ENCODE data around the gene CISD2.
"Not testable (repeated sequence)": the region's sequence is repeated elsewhere in the genome, so short reads cannot be mapped to it uniquely, and the experiment has no call there.

Gene CISD2

DNA sequence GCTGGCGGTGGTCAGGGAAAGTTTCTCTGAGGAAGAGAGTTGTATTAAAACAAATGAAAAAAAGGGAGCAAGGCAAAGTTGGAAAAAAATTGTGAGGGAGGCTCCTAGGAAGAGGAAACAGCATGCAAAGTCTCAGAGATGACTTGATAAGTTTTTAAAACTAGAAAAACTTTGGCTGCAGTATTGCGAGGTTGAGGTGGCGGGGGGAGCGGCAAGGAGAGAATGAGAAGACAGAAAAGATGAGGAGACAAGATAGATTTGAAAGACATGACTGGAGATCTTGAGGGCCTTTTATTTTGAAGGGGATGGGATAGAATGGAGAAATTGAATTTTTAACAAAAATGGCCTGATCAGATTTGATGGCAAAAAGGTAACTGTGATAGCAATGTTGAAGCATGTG is 36.7 kb upstream of the CISD2 start:
- Histone ChIP-seq H3K9ac (ENCODE audit: low read depth, low read length) (no peak overlapping the region), H3K36me3 (ENCODE audit: insufficient read depth, low read length) (no peaks in the 10 kb centered on the region), H3K9me3 (ENCODE audit: control insufficient read depth, insufficient read depth, low read length) (no peaks in the 10 kb centered on the region), H3K4me1 (ENCODE audit: insufficient read depth, low read length) (peaks cover 21% of the 10 kb centered on the region; the same call in 1 of the 2 replicates)

DNA sequence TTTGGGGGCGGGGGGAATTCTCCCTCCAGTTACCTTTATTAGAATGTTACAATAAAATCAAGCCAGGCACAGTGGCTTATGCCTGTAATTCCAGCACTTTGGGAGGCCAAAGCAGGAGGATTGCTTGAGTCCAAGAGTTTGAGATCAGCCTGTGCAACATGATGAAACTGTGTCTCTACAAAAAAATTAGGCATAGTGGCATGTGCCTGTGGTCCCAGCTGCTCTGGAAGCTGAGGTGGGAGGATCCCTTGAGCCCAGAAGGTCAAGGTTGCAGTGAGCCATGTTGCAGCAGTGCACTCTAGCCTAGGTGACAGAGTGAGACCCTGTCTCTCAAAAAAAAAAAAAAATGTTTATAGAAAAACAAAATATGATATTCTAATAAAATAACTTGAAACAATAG is 36.1 kb upstream of the CISD2 start:
- Histone ChIP-seq H3K9me3 (ENCODE audit: control insufficient read depth, insufficient read depth, low read length) (no peaks in the 10 kb centered on the region), H3K36me3 (ENCODE audit: insufficient read depth, low read length) (no peaks in the 10 kb centered on the region), H3K4me1 (ENCODE audit: insufficient read depth, low read length) (peaks cover 21% of the 10 kb centered on the region; the same call in 1 of the 2 replicates), H3K9ac (ENCODE audit: low read depth, low read length) (no peak overlapping the region)

DNA sequence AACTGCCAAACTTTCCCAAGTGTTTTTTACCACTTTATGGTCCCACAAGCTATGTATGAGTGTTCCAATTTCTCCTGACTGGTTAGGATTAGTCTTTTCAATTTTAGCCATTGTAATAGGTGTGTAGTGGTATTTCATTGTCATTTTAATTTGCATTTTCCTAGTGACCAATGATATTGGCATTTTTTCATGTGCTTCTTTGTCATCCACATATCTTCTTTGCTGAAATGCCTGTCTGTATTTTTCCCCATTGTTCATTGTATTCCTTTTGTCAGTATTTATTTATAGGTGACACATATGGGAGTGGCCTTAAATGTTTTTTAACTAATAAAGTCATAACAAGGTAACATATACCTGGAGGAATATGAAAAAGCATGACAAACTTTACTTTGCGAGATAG is 32.2 kb upstream of the CISD2 start:
- Histone ChIP-seq H3K9ac (ENCODE audit: low read depth, low read length) (no peak overlapping the region), H3K36me3 (ENCODE audit: insufficient read depth, low read length) (no peaks in the 10 kb centered on the region), H3K4me1 (ENCODE audit: insufficient read depth, low read length) (peaks cover 9% of the 10 kb centered on the region; the same call in 1 of the 2 replicates), H3K9me3 (ENCODE audit: control insufficient read depth, insufficient read depth, low read length) (no peaks in the 10 kb centered on the region)

DNA sequence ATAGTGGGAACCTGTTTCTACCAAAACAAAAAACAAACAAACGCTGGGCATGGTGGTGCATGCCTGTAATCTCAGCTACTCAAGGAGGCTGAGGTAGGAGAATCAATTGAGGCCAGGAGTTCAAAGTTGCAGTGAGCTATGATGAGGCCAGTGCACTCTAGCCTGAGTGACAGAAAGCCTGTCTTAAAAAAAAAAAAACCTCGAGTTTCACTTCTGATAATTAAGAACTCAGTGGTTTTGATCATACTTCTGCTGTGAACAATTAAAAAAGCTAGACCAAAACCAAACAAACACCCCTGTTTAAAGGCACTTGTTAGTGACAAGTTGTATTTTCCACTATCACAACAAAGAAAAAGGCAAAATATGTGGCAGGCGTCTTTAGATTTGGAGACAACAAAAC is 26.4 kb upstream of the CISD2 start:
- H3K9me3 ChIP-seq (ENCODE audit: control insufficient read depth, insufficient read depth, low read length): no peaks in the 10 kb centered on the region
- peaks cover 6% of the 10 kb centered on the region; the same call in 1 of the 2 replicates for H3K4me1 ChIP-seq (ENCODE audit: insufficient read depth, low read length)
- no peak overlapping the region for H3K9ac ChIP-seq (ENCODE audit: low read depth, low read length)
- no peaks in the 10 kb centered on the region for H3K36me3 ChIP-seq (ENCODE audit: insufficient read depth, low read length)

GRCh38 chr4:102843273-102843672 is 25.5 kb upstream of the CISD2 start:
- Histone ChIP-seq H3K36me3 (ENCODE audit: insufficient read depth, low read length) (no peaks in the 10 kb centered on the region), H3K9me3 (ENCODE audit: control insufficient read depth, insufficient read depth, low read length) (no peaks in the 10 kb centered on the region), H3K9ac (ENCODE audit: low read depth, low read length) (no peak overlapping the region), H3K4me1 (ENCODE audit: insufficient read depth, low read length) (peaks cover 6% of the 10 kb centered on the region; the same call in 1 of the 2 replicates)

- no peak overlapping the region for H3K9ac ChIP-seq (ENCODE audit: low read depth, low read length)
- peaks cover 6% of the 10 kb centered on the region; the same call in 1 of the 2 replicates for H3K4me1 ChIP-seq (ENCODE audit: insufficient read depth, low read length)
- no peaks in the 10 kb centered on the region for H3K9me3 ChIP-seq (ENCODE audit: control insufficient read depth, insufficient read depth, low read length)
- no peaks in the 10 kb centered on the region for H3K36me3 ChIP-seq (ENCODE audit: insufficient read depth, low read length)
Observed at GRCh38 chr4:102843938-102844337, 24.9 kb upstream of the CISD2 start.

DNA sequence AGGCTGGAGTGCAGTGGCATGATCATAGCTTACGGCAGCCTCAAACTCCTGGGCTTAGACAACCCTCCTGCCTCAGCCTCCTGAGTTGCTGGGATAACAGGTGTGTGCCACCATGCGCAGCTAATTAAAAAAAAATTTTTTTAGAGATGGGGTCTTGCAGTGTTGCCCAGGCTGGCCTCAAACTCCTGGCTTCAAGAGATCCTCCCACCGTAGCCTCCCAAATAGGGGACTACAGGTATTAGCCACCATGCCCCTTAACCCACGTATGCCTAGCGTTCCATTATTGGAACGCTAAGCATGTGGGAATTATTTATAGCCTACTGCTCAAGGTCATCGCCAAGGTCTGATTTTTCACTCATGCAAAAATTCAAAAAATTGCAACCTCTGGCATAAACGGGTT is 21.1 kb upstream of the CISD2 start:
- no peaks in the 10 kb centered on the region for H3K9me3 ChIP-seq (ENCODE audit: control insufficient read depth, insufficient read depth, low read length)

DNA sequence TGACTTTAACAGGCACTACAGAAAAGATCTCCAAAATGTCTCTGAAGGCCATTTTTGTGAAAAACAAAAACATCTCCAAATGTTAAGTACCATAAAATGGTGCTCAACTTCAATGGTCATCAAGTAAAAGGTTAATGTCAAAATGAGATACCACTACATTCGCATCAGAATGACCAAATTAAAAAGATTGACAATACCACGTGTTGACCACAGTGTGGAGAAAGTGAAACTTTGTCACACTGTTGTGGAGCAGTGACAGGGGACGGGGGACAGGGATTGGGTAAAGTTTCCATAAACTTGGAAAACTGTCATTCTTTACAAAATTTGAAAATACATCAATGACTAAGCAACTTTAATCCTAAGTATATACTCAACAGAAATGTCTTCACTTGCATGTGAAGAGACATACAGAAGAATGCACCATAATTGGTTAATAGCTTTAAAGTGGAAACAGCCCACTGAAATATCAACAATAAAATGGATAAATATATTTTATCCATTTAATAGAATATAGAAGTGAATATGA is 19.1 kb upstream of the CISD2 start:
- H3K36me3 ChIP-seq (ENCODE audit: insufficient read depth, low read length): no peaks in the 10 kb centered on the region
- peaks cover 6% of the 10 kb centered on the region; the same call in 1 of the 2 replicates for H3K4me1 ChIP-seq (ENCODE audit: insufficient read depth, low read length)
- no peak overlapping the region for H3K9ac ChIP-seq (ENCODE audit: low read depth, low read length)
- H3K9me3 ChIP-seq (ENCODE audit: control insufficient read depth, insufficient read depth, low read length): no peaks in the 10 kb centered on the region

More for the DNA sequence above, 21.1 kb upstream of the CISD2 start:
- Histone ChIP-seq H3K9ac (ENCODE audit: low read depth, low read length) (no peak overlapping the region), H3K36me3 (ENCODE audit: insufficient read depth, low read length) (no peaks in the 10 kb centered on the region), H3K4me1 (ENCODE audit: insufficient read depth, low read length) (peaks cover 6% of the 10 kb centered on the region; the same call in 1 of the 2 replicates)

- Histone ChIP-seq H3K4me1 (ENCODE audit: insufficient read depth, low read length) (peaks cover 6% of the 10 kb centered on the region; the same call in 1 of the 2 replicates), H3K36me3 (ENCODE audit: insufficient read depth, low read length) (no peaks in the 10 kb centered on the region), H3K9me3 (ENCODE audit: control insufficient read depth, insufficient read depth, low read length) (no peaks in the 10 kb centered on the region), H3K9ac (ENCODE audit: low read depth, low read length) (no peak overlapping the region)
Observed at GRCh38 chr4:102850370-102850769, 18.4 kb upstream of the CISD2 start.

DNA sequence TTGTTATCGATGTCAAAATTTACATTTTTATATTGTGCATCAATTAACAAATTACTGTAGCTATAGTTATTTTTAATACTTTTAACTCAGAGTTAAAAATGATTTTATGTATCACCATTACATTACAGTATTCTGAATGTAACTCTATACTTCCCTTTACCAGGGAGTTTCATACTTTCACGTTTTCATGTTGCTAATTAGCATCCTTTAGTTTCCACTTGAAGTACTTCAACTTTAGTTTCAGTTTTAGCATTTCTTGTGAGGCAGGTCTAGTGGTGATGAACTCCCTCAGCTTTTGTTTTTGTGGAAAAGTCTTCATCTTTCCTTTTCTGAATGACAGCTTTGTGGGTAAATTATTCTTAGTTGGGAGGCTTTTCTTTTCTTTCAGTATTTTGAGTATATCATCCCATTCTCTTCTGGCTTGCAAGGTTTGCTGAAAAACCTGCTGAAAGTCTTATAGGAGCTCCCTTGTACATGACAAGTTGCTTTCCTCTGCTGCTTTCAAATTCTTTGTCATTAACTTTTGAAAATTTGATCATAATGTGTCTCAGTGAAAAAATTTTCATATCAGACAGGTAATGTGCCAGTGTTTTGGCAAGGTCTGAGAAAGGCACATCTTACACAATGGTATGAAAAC is 9.8 kb upstream of the CISD2 start:
- Histone ChIP-seq H3K4me1 (ENCODE audit: insufficient read depth, low read length) (no peaks in the 10 kb centered on the region), H3K36me3 (ENCODE audit: insufficient read depth, low read length) (no peaks in the 10 kb centered on the region; the same call in 1 of the 2 replicates), H3K9ac (ENCODE audit: low read depth, low read length) (no peak overlapping the region), H3K9me3 (ENCODE audit: control insufficient read depth, insufficient read depth, low read length) (peaks cover 17% of the 10 kb centered on the region; the same call in 1 of the 2 replicates)

DNA sequence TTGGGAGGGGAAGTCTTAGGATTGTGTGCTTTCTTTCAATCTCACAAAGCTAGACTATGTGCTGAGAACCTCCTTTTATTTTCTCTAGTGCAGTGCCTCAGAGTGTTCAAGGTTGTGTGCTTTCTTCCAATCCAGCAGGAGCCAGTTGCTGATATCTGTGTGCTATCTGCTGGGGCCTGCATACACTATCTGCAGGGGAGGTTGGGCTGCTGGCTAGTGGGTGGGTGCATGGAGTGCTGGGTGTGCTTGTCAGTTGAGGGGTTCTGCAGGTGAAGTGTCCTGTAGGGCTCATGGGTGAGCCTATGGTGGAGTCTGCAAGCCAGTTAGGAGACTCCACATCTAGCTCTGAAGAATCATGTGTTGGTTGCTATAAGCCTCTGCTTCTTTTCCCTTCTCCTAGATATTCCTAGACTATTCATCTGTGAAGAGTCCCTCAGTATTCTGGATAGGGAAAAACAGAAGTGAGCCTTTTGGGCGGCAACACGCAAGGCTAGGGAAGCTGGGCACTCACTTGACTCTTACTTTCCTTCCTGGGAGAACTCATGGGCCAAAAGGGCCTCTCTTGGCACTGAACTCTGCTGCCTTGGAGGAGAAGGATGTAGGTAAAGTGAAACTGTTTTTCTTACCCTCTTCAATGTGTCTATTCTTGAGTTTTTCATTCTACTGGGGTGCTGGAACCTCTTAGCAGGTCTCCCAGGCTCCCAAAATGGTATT is 8.0 kb upstream of the CISD2 start:
- no peaks in the 10 kb centered on the region for H3K4me1 ChIP-seq (ENCODE audit: insufficient read depth, low read length)
- no peaks in the 10 kb centered on the region; the same call in 1 of the 2 replicates for H3K36me3 ChIP-seq (ENCODE audit: insufficient read depth, low read length)
- peaks cover 17% of the 10 kb centered on the region; the same call in 1 of the 2 replicates for H3K9me3 ChIP-seq (ENCODE audit: control insufficient read depth, insufficient read depth, low read length)
- H3K9ac ChIP-seq (ENCODE audit: low read depth, low read length): no peak overlapping the region

DNA sequence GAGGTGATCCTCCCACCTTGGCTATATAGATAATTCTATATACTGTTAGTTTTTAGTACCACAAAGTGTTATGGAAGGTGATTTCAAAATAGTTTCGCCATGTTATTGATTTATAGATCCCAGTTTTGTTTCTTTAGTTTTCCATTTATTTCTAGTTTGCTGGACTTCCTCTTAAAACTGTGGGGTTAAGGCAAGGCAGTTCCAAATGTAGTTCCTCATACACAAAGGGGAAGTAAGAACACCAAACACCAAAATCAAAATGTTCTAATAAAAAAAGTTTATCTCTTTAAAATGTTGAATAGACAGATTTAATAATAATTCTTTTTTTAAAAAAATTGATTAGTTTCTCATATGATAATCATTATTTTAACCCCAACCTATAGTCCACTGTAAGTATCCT is 6.8 kb upstream of the CISD2 start:
- Histone ChIP-seq H3K9me3 (ENCODE audit: control insufficient read depth, insufficient read depth, low read length) (peaks cover 17% of the 10 kb centered on the region; the same call in 1 of the 2 replicates), H3K36me3 (ENCODE audit: insufficient read depth, low read length) (no peaks in the 10 kb centered on the region; the same call in 1 of the 2 replicates), H3K9ac (ENCODE audit: low read depth, low read length) (no peak overlapping the region), H3K4me1 (ENCODE audit: insufficient read depth, low read length) (no peaks in the 10 kb centered on the region)

- H3K4me1 ChIP-seq (ENCODE audit: insufficient read depth, low read length): no peaks in the 10 kb centered on the region
- no peak overlapping the region for H3K9ac ChIP-seq (ENCODE audit: low read depth, low read length)
- H3K9me3 ChIP-seq (ENCODE audit: control insufficient read depth, insufficient read depth, low read length): peaks cover 17% of the 10 kb centered on the region; the same call in 1 of the 2 replicates
- H3K36me3 ChIP-seq (ENCODE audit: insufficient read depth, low read length): no peaks in the 10 kb centered on the region; the same call in 1 of the 2 replicates
Observed at GRCh38 chr4:102862747-102863146, 6.0 kb upstream of the CISD2 start.

GRCh38 chr4:102865327-102865726 is 3.5 kb upstream of the CISD2 start:
- H3K4me1 ChIP-seq (ENCODE audit: insufficient read depth, low read length); H3K36me3 ChIP-seq (ENCODE audit: insufficient read depth, low read length); H3K9me3 ChIP-seq (ENCODE audit: control insufficient read depth, insufficient read depth, low read length); H3K9ac ChIP-seq (ENCODE audit: low read depth, low read length): not testable (repeated sequence)
